ENCODE measurements around the gene ZNF385C.

DNA sequence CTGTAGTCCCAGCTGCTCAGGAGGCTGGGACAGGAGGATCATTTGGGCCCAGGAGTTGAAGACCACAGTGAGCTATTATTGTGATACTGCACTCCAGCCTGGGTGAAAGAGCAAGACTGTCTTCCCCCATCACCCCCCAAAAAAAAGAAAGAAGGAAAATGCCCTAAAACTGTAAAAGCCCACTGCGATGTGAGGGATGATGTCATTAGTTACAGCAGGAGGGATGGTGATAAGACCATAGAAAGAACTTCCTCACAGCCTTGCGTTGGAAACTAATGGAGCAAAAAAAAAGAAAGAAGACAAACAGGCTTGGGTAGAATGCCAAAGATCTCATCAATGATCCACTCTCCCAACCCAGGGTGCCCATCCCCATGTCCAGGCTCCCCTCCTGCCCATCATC lies 18.7 kb downstream of the ZNF385C start:
- TF ChIP-seq CTCF (IDR thresholded peaks at IDR 0.05) (no peak), POLR2A (IDR thresholded peaks at IDR 0.05) (no peak)
